Heart left ventricle (tissue), 16 donors: ENCODE results near the gene FOXR2. TPM values are rescaled to one million over a fixed set of nuclear protein-coding genes. Genes with fewer than 3 reads are reported as not detected.

Source experiments
- ATAC-seq, 4 donors: fragments of 200-7000 bp; cut with Tn5 transposase; one replicate each; pipeline ENCODE4 v1.9.1; 2020 to 2022; ENCODE audit warnings: moderate library complexity in 4 of 4, mild to moderate bottlenecking in 3 of 4, moderate number of reproducible peaks in 1 of 4
- DNase-seq, 5 donors: peaks; one replicate each; pipeline ENCODE4 v3.0.0-alpha.2; 2020
- H3K27ac ChIP-seq, 12 donors: fragments of 200-600 bp; sonication (generic) in 4 of 12; one replicate each; pipeline versions ENCODE4 v1.5.0 to v1.8.0; 2016 to 2022; ENCODE audit warnings: mild to moderate bottlenecking in 2 of 12
- H3K27me3 ChIP-seq, 9 donors: fragments of 200-600 bp; sonication (generic) in 2 of 9; one replicate each; pipeline versions ENCODE4 v1.5.1 to v1.8.0; 2016 to 2022; ENCODE audit warnings: mild to moderate bottlenecking in 3 of 9
- H3K36me3 ChIP-seq, 9 donors: fragments of 200-600 bp; sonication (generic) in 2 of 9; one replicate each; pipeline versions ENCODE4 v1.5.0 to v1.8.0; 2018 to 2022; ENCODE audit warnings: mild to moderate bottlenecking in 2 of 9
- H3K4me1 ChIP-seq, 12 donors: fragments of 200-600 bp; sonication (generic) in 4 of 12; one replicate each; pipeline versions ENCODE4 v1.5.0 to v1.8.0; 2016 to 2022; ENCODE audit warnings: mild to moderate bottlenecking in 3 of 12
- H3K4me3 ChIP-seq, 12 donors: fragments of 200-600 bp; sonication (generic) in 4 of 12; one replicate each; pipeline versions ENCODE4 v1.5.0 to v1.8.0; 2017 to 2022; ENCODE audit warnings: mild to moderate bottlenecking in 9 of 12, moderate library complexity in 4 of 12
- H3K9me3 ChIP-seq, 12 donors: fragments of 200-600 bp; sonication (generic) in 4 of 12; one replicate each; pipeline versions ENCODE4 v1.5.0 to v1.8.0; 2016 to 2022; ENCODE audit warnings: mild to moderate bottlenecking in 1 of 12
- CTCF ChIP-seq, 12 donors: fragments of 200-600 bp; sonication (generic) in 4 of 12; IDR thresholded peaks; one replicate each; pipeline versions ENCODE4 v1.5.0 to v1.8.0; 2018 to 2022; ENCODE audit warnings: antibody characterized with exemption in 12 of 12, mild to moderate bottlenecking in 5 of 12
- POLR2A ChIP-seq, 2 donors: fragments of 450-650 bp; IDR thresholded peaks; one replicate each; pipeline ENCODE4 v1.6.1; 2017; ENCODE audit warnings: antibody characterized with exemption in 2 of 2, mild to moderate bottlenecking in 2 of 2, moderate library complexity in 2 of 2
- WGBS, 4 donors: extraction: QIAGEN DNeasy Blood & Tissue Kit in 2 of 4; methylation state at CpG; one replicate each; pipeline versions ENCODE4 v1.1.5 to v1.1.7; 2013 to 2018; 5-methylcytosine and 5-hydroxymethylcytosine counted together
- intact Hi-C, 10 donors: fragments of 100-400 bp; cut with DNase I; formaldehyde crosslinking; loops; one replicate each; pipeline versions ENCODE4 v1.11.1 to v1.14.2; 2022
- polyA plus RNA-seq, 2 donors: library from polyadenylated mRNA; stranded (reverse); fragments of 200-250 nt; gene quantifications; one replicate each; pipeline ENCODE4 v1.2.3, GENCODE V29; 2013
- total RNA-seq, 9 donors: library from RNA; depleted of rRNA in 2 of 9; stranded (reverse); fragments of >200 nt in 2 of 9; fragmentation: NEBNext Ultra II Directional in 3 of 9; extraction: Animal tissue kit (Norgen Biotek cat#: 25700) in 3 of 9; gene quantifications; one replicate each; pipeline versions ENCODE4 v1.1.0 to v1.2.4, GENCODE V29; 2016 to 2023
- donor health status: ischemic (EF 13 %, LVEDD 7.1; RV severe dilation, severe dysfunction).
- donor health status: healthy with polysubstance abuse.
- donor health status: DM: no; HTN: yes; CAD: no.
- donor health status: DM: no; HTN: no; CAD: no.
- donor health status: ischemic (EF 25% LVEDD 6.9; RV normal size, moderate dysfunction).
- donor health status: ischemic (EF 25% LVEDD 5.7; RV mildly dilated, moderate dysfunction).
- donor health status: healthy.
- donor health status: DM: yes; HTN: yes; CAD: no.
- donor health status: ischemic (EF 35%, LVEDD 5.7; RV mildly dilated, moderate dysfunction).
- donor health status: nonischemic (EF 11% LVEDD 7.7; RV severe dilation, severe dysfunction).
- donor health status: DM: yes; HTN: yes; CAD: no.
- donor health status: PGD.
- donor health status: ischemic (EF 29% LVEDD 5.4; RV normal size, mild dysfunction).
- donor health status: nonischemic (EF 23%, LVEDD 6.1; RV moderate dilation, normal function).

The FOXR2 gene
- total and polyA plus RNA-seq, 11 donors = not detected

DNA sequence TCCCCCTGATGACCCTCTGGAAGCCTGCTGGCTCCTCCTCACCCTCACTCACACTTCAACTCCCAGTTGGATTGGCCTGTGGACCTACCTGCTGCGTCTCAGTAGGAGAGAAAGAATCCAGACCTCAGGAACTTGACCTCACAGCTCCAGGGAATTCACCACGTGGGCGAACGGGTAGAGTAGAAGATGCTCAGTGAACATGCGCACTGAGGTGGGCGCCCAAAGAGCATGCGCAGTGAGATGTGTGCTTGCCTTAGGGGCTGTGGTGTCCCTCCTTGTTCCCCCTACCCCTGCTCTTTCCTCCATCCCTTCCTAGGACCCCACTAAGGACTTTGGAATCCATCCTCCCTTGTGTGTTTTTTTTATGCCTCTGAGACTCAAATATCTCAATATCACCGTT, 12.9 kb downstream of the FOXR2 start:
- no peak overlapping the region for H3K27ac ChIP-seq
- ATAC-seq = no peak
- no peak overlapping the region for H3K4me3 ChIP-seq
- intact Hi-C loops = no loop called here
- no peaks in the 10 kb centered on the region for H3K36me3 ChIP-seq
- no peaks in the 10 kb centered on the region for H3K27me3 ChIP-seq
- H3K4me1 ChIP-seq = no peaks in the 10 kb centered on the region
- no peak for DNase-seq
- no peaks in the 10 kb centered on the region for H3K9me3 ChIP-seq
- no peak for TF ChIP-seq CTCF (IDR thresholded peaks at IDR 0.05)
- no peak for TF ChIP-seq POLR2A (IDR thresholded peaks at IDR 0.05)
- 60 to 74% (median 67%) methylated on average over 8 of the region's 8 CpGs for WGBS, 4 donors

DNA sequence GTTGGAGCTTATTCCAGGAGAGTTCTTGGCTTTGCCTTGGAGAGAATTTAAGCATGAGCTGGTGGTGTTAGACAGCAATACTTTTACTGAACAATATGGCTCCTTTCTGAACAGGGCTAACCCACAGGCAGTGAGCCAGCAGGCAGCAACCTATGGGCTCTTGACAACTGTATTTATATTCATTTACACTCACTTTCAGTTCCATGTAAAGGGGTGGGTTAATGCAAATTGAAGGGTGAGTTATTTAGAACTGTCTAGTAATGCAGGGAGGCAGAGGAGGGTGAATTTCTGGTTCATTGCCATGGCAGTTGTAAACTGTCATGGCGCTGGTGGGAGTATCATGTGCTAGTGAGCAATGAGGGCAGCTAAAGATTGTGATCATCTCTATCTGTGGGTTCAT, 15.7 kb downstream of the FOXR2 start:
- no peaks in the 10 kb centered on the region for H3K9me3 ChIP-seq
- intact Hi-C loops = no loop called here
- ATAC-seq (no peak), DNase-seq (no peak)
- H3K27me3 ChIP-seq = no peaks in the 10 kb centered on the region
- no peaks in the 10 kb centered on the region for H3K4me1 ChIP-seq
- no peak overlapping the region for H3K4me3 ChIP-seq
- no peak for TF ChIP-seq CTCF (IDR thresholded peaks at IDR 0.05)
- no peak for TF ChIP-seq POLR2A (IDR thresholded peaks at IDR 0.05)
- H3K27ac ChIP-seq = no peak overlapping the region
- WGBS, 4 donors = 29 to 75% (median 60%) methylated on average over 1 of the region's 1 CpG
- H3K36me3 ChIP-seq = no peaks in the 10 kb centered on the region

- TF ChIP-seq CTCF (IDR thresholded peaks at IDR 0.05) (no peak), POLR2A (IDR thresholded peaks at IDR 0.05) (no peak)
- DNase-seq = no peak
- 58 to 73% (median 64%) methylated on average over 4 of the region's 4 CpGs for WGBS, 4 donors
- no peaks in the 10 kb centered on the region for H3K36me3 ChIP-seq
- H3K27me3 ChIP-seq = no peaks in the 10 kb centered on the region
- no peaks in the 10 kb centered on the region for H3K4me1 ChIP-seq
- no peak for ATAC-seq
- no peak overlapping the region for H3K4me3 ChIP-seq
- intact Hi-C loops = no loop called here
- H3K27ac ChIP-seq = no peak overlapping the region
- H3K9me3 ChIP-seq = no peaks in the 10 kb centered on the region
Observed at GRCh38 chrX:55640854-55641253, 17.7 kb downstream of the FOXR2 start.

DNA sequence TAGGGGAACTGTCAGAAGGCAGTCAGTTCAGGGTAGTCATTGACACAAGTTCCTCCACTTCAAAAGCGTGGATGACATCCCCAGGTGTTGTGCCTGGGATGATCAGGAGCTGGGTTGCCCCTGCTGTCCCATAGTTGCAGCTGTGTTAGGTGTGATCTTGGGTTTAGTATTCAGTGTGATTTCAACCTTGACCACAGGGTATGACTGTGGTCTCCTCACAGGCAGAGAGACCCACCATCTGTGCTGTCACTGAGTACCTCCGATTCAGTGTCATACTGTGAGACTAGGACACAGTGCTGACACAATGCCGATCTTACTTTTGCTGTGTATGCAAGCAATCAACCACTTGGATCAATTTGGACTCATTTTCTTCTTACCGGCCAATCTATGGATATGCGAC, 25.2 kb downstream of the FOXR2 start:
- Histone ChIP-seq H3K4me1 (no peaks in the 10 kb centered on the region), H3K27ac (no peak overlapping the region), H3K36me3 (no peaks in the 10 kb centered on the region), H3K4me3 (no peak overlapping the region), H3K27me3 (no peaks in the 10 kb centered on the region), H3K9me3 (no peaks in the 10 kb centered on the region)
- intact Hi-C loops = no loop called here
- WGBS, 4 donors = 77 to 90% (median 86%) methylated on average over 5 of the region's 5 CpGs
- no peak for DNase-seq
- no peak for TF ChIP-seq POLR2A (IDR thresholded peaks at IDR 0.05)
- ATAC-seq = no peak

- intact Hi-C loops = loop anchor here in 1 of 10 donors (5.0 kb wide), 1 partner anchor 47 kb away; no protein-coding TSS in a partner anchor
- Histone ChIP-seq H3K4me1 (no peaks in the 10 kb centered on the region), H3K4me3 (no peak overlapping the region), H3K9me3 (peaks cover 0 to 7% (median 0%) of the 10 kb centered on the region in 12 donors), H3K27ac (no peak overlapping the region), H3K36me3 (no peaks in the 10 kb centered on the region), H3K27me3 (no peaks in the 10 kb centered on the region)
- ATAC-seq = no peak
- no peak for DNase-seq
- no peak for TF ChIP-seq POLR2A (IDR thresholded peaks at IDR 0.05)
- TF ChIP-seq CTCF (IDR thresholded peaks at IDR 0.05) = no peak
- 21 to 39% (median 28%) methylated on average over 2 of the region's 2 CpGs for WGBS, 4 donors
Observed at GRCh38 chrX:55659931-55660330, 36.7 kb downstream of the FOXR2 start.
